Measurements from ENCODE around the gene PRKG1. TPM values are rescaled to one million over a fixed set of nuclear protein-coding genes. Genes with fewer than 3 reads are reported as not detected.

PRKG1 gene
- total RNA-seq, 1 donor from 2014 or later: 4.6 TPM

- no peak overlapping the region for H3K27ac Mint-ChIP-seq
- no peaks in the 10 kb centered on the region for H3K9me3 Mint-ChIP-seq (ENCODE audit: low read depth)
Measured at GRCh38 chr10:51656503-51656902, 582.2 kb downstream of the PRKG1 start.

GRCh38 chr10:51658000-51658399 is 583.7 kb downstream of the PRKG1 start:
- no peak overlapping the region for H3K4me3 Mint-ChIP-seq (ENCODE audit: low read depth)
- no peak for TF ChIP-seq CTCF (IDR thresholded peaks at IDR 0.05; ENCODE audit: unreplicated experiment)
- H3K4me1 Mint-ChIP-seq (ENCODE audit: low read depth): peaks cover 2% of the 10 kb centered on the region
- H3K9me3 Mint-ChIP-seq (ENCODE audit: low read depth): no peaks in the 10 kb centered on the region
- H3K27me3 Mint-ChIP-seq: no peaks in the 10 kb centered on the region
- no peak for DNase-seq (ENCODE audit: low spot score, unreplicated experiment)
- no peaks in the 10 kb centered on the region for H3K36me3 Mint-ChIP-seq (ENCODE audit: insufficient read depth)
- H3K27ac Mint-ChIP-seq: no peak overlapping the region

More at GRCh38 chr10:51656503-51656902, 582.2 kb downstream of the PRKG1 start:
- Mint-ChIP-seq H3K27me3 (no peaks in the 10 kb centered on the region), H3K4me3 (ENCODE audit: low read depth) (no peak overlapping the region), H3K4me1 (ENCODE audit: low read depth) (peaks cover 2% of the 10 kb centered on the region), H3K36me3 (ENCODE audit: insufficient read depth) (no peaks in the 10 kb centered on the region)
- no peak for TF ChIP-seq CTCF (IDR thresholded peaks at IDR 0.05; ENCODE audit: unreplicated experiment)
- DNase-seq (ENCODE audit: low spot score, unreplicated experiment): no peak

- no peak for TF ChIP-seq CTCF (IDR thresholded peaks at IDR 0.05; ENCODE audit: unreplicated experiment)
- H3K4me1 Mint-ChIP-seq (ENCODE audit: low read depth): peaks cover 2% of the 10 kb centered on the region
- no peak overlapping the region for H3K27ac Mint-ChIP-seq
- H3K27me3 Mint-ChIP-seq: no peaks in the 10 kb centered on the region
- H3K4me3 Mint-ChIP-seq (ENCODE audit: low read depth): no peak overlapping the region
- no peaks in the 10 kb centered on the region for H3K36me3 Mint-ChIP-seq (ENCODE audit: insufficient read depth)
- no peaks in the 10 kb centered on the region for H3K9me3 Mint-ChIP-seq (ENCODE audit: low read depth)
- DNase-seq (ENCODE audit: low spot score, unreplicated experiment): no peak
Measured at GRCh38 chr10:51659344-51659743, 585.1 kb downstream of the PRKG1 start.

GRCh38 chr10:51663086-51663485 is 588.8 kb downstream of the PRKG1 start:
- Mint-ChIP-seq H3K9me3 (ENCODE audit: low read depth) (no peaks in the 10 kb centered on the region), H3K4me1 (ENCODE audit: low read depth) (peaks cover 5% of the 10 kb centered on the region), H3K4me3 (ENCODE audit: low read depth) (no peak overlapping the region), H3K27ac (no peak overlapping the region), H3K27me3 (no peaks in the 10 kb centered on the region), H3K36me3 (ENCODE audit: insufficient read depth) (no peaks in the 10 kb centered on the region)
- no peak for TF ChIP-seq CTCF (IDR thresholded peaks at IDR 0.05; ENCODE audit: unreplicated experiment)
- DNase-seq (ENCODE audit: low spot score, unreplicated experiment): no peak

GRCh38 chr10:51666456-51666855 is 592.2 kb downstream of the PRKG1 start:
- H3K9me3 Mint-ChIP-seq (ENCODE audit: low read depth): no peaks in the 10 kb centered on the region
- H3K27me3 Mint-ChIP-seq: no peaks in the 10 kb centered on the region
- H3K36me3 Mint-ChIP-seq (ENCODE audit: insufficient read depth): no peaks in the 10 kb centered on the region
- no peak for TF ChIP-seq CTCF (IDR thresholded peaks at IDR 0.05; ENCODE audit: unreplicated experiment)
- peaks cover 5% of the 10 kb centered on the region for H3K4me1 Mint-ChIP-seq (ENCODE audit: low read depth)
- DNase-seq (ENCODE audit: low spot score, unreplicated experiment): no peak
- no peak overlapping the region for H3K4me3 Mint-ChIP-seq (ENCODE audit: low read depth)
- H3K27ac Mint-ChIP-seq: no peak overlapping the region

Data from progenitor cell of endocrine pancreas (in vitro differentiated cells).